Testis (tissue), 2 donors: Measurements from ENCODE around the gene ANKRD9.

Source experiments
- POLR2A ChIP-seq: fragments of 450-650 bp; IDR thresholded peaks from one replicate; pipeline ENCODE4 v1.6.1; 2017; ENCODE audit warnings: antibody characterized with exemption, mild to moderate bottlenecking, moderate library complexity
- TF ChIP-seq, protein P1 (sequence below), 3 experiments: fragments of 450-650 bp in 2 of 3; fragments of 200-600 bp in 1 of 3; sonication (generic) in 1 of 3; IDR thresholded peaks; one replicate each; pipeline ENCODE4 v1.5.1; 2016 to 2019; ENCODE audit warnings: antibody characterized with exemption in 3 of 3, mild to moderate bottlenecking in 2 of 3, moderate library complexity in 1 of 3

DNA sequence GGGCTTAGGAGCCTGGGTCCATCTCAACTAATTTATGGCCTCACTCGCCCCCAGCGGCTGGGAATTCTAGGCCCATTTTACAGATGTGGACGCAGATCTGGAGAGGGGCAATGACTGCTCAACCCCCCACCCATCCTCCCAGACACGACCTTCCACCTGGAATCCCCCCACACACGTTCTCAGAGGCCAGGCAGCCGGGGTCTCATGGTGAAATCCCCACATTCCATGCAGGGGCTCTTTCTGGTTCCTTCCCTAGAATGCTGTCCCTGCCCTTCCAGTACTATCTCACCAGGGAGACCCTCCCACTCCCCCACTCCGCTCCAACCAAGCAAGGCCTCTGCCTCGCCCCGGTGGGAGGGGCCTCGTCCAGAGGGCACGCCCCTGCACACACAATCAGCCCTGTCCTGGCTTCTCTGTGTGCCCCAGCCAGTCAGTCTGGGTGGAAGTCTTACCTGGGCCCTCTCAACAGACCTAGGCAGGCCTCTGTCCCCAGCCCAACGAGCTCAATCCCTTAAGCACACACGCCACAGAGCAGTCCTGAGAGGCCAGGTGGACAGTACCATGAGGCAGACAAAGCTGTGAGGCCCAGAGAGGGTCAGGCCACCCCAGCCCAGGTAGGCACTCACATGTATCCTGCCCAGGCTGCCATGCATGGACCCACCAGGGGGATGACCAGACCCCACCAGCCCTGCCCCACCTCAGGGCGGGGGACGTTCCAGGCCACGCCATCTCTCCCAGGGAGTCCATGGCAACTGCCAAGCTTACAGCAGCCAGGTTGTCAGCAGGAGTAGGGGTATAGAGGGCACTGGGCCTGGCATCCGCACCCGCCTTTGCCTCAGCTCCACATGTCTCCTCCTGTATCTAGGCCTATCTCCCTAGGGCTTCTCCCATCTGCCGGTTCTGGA, 1.3 kb upstream of the ANKRD9 start:
- TF ChIP-seq POLR2A, result no peak
- TF ChIP-seq, protein P1, sequence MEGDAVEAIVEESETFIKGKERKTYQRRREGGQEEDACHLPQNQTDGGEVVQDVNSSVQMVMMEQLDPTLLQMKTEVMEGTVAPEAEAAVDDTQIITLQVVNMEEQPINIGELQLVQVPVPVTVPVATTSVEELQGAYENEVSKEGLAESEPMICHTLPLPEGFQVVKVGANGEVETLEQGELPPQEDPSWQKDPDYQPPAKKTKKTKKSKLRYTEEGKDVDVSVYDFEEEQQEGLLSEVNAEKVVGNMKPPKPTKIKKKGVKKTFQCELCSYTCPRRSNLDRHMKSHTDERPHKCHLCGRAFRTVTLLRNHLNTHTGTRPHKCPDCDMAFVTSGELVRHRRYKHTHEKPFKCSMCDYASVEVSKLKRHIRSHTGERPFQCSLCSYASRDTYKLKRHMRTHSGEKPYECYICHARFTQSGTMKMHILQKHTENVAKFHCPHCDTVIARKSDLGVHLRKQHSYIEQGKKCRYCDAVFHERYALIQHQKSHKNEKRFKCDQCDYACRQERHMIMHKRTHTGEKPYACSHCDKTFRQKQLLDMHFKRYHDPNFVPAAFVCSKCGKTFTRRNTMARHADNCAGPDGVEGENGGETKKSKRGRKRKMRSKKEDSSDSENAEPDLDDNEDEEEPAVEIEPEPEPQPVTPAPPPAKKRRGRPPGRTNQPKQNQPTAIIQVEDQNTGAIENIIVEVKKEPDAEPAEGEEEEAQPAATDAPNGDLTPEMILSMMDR (IDR thresholded peaks at IDR 0.05), result no peak
